SH-SY5Y (cell line): ENCODE results near the gene GMPR2.

Experiments
- GATA2 ChIP-seq: IDR thresholded peaks from 2 replicates; pipeline ENCODE4 v1.6.1; 2011; ENCODE audit warnings: mild to moderate bottlenecking, low read depth, low read length
- GATA3 ChIP-seq: IDR thresholded peaks from 2 replicates; pipeline ENCODE4 v1.6.1; 2011; ENCODE audit warnings: low read depth, mild to moderate bottlenecking, low read length, moderate library complexity

DNA sequence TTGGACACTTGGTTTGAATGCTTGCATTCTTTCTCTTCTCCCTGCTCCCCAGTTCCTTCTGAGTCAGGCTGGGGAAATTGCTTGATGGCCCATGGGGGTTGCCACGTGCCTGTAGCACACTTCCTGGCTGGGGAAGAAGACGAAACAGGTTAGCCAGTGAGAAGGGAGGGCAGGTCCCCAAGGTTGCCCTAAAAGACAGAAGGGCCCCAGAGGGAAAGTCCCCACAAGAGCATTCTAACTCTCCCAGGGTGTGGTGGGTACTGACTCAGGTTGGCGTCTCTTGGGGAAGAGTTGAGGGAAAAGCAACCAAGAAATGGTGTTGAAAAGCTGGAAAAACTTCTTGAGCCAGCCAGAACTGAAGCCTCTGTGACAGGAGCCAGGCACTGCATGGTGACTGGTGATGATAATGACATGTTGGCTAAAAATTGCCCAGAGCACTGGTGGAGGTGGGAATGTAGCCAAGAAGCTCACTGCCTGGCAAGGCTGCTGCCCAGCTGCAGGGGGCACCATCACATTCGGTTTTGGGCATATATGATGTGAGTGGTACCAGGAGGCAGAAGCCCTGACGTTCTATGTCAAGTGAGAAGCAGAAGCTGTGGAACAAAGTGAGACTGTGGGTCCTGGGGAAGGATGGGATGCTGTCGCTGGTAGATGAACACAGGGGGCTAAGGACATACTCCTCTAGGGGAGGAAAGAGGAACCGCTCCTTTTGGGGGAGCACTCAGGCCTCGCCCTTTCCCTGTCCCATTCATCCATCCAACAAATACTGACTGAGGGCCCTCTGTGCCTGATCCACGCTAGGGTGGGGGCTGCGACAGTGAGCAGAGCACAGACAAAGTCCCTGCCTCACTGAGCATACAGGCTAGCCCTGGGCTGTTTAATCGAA lies 46.8 kb downstream of the GMPR2 start:
- TF ChIP-seq GATA2 (no peak), GATA3 (no peak)
